GM19455 (cell line): ENCODE results near the gene CTNND2.
"Not testable (repeated sequence)": the region's sequence is repeated elsewhere in the genome, so short reads cannot be mapped to it uniquely, and the experiment has no call there.

Experiments used
- ATAC-seq: cut with Tn5 transposase; IDR thresholded peaks from one replicate; pipeline ENCODE4 v1.9.1; 2021; ENCODE audit not compliant: unreplicated experiment

The CTNND2 gene

GRCh38 chr5:11050596-11051304, 853.5 kb downstream of the CTNND2 start:
- no peak for ATAC-seq

GRCh38 chr5:11048760-11049159, 855.5 kb downstream of the CTNND2 start:
- ATAC-seq, result no peak

GRCh38 chr5:11047625-11048024, 856.6 kb downstream of the CTNND2 start:
- ATAC-seq, result no peak

GRCh38 chr5:11047030-11047429, 857.2 kb downstream of the CTNND2 start:
- no peak for ATAC-seq

GRCh38 chr5:11046160-11046559, 858.1 kb downstream of the CTNND2 start:
- ATAC-seq, result no peak

GRCh38 chr5:11045411-11045810, 858.8 kb downstream of the CTNND2 start:
- ATAC-seq, result no peak

- ATAC-seq, result no peak
Measured at GRCh38 chr5:11044581-11044980, 859.7 kb downstream of the CTNND2 start.

GRCh38 chr5:11043881-11044280, 860.4 kb downstream of the CTNND2 start:
- ATAC-seq, result no peak

GRCh38 chr5:11040345-11040744, 863.9 kb downstream of the CTNND2 start:
- ATAC-seq, result no peak

- no peak for ATAC-seq
Measured at GRCh38 chr5:11038772-11039171, 865.5 kb downstream of the CTNND2 start.

GRCh38 chr5:11037941-11038340, 866.3 kb downstream of the CTNND2 start:
- ATAC-seq, result no peak

GRCh38 chr5:11037080-11037479, 867.2 kb downstream of the CTNND2 start:
- no peak for ATAC-seq

GRCh38 chr5:11030671-11031070, 873.6 kb downstream of the CTNND2 start:
- ATAC-seq, result no peak

GRCh38 chr5:11027660-11028059, 876.6 kb downstream of the CTNND2 start:
- ATAC-seq, result peak; percentile 62

- ATAC-seq, result no peak
Measured at GRCh38 chr5:11026543-11026942, 877.7 kb downstream of the CTNND2 start.

GRCh38 chr5:11023945-11024344, 880.3 kb downstream of the CTNND2 start:
- ATAC-seq, result no peak

- no peak for ATAC-seq
Measured at GRCh38 chr5:11013793-11014192, 890.5 kb downstream of the CTNND2 start.

GRCh38 chr5:11012295-11012694, 892.0 kb downstream of the CTNND2 start:
- no peak for ATAC-seq

- no peak for ATAC-seq
Measured at GRCh38 chr5:11010429-11011210, 893.6 kb downstream of the CTNND2 start.

- ATAC-seq, result no peak
Measured at GRCh38 chr5:11009576-11009975, 894.7 kb downstream of the CTNND2 start.

- no peak for ATAC-seq
Measured at GRCh38 chr5:11007269-11007870, 896.9 kb downstream of the CTNND2 start.

- not testable (repeated sequence) for ATAC-seq
Measured at GRCh38 chr5:11004523-11004922, 899.7 kb downstream of the CTNND2 start.
